Stimulated activated effector memory CD8-positive, alpha-beta T cell treated with anti-CD3 and anti-CD28 coated beads, Interleukin-12 subunit alpha, Interleukin-12 subunit beta, amount 100 ng/mL, for 72 hours (primary cell): Measurements from ENCODE around the gene PRKCZ.
"Not testable (repeated sequence)": the region's sequence is repeated elsewhere in the genome, so short reads cannot be mapped to it uniquely, and the experiment has no call there.

Experiments used
- ATAC-seq: fragments of 150-1000 bp; cut with Tn5 transposase; 2 replicates; pipeline ENCODE4 v1.10.0; 2021
- DNase-seq, 2 donors: peaks; one replicate each; pipeline ENCODE4 v3.0.0; 2021 to 2022; ENCODE audit warnings: low spot score in 2 of 2
- H3K27ac Mint-ChIP-seq: one replicate; pipeline ENCODE4 v1.8.0; 2022; ENCODE audit warnings: mild to moderate bottlenecking, mixed read lengths
- H3K36me3 Mint-ChIP-seq: one replicate; pipeline ENCODE4 v1.8.0; 2022; ENCODE audit warnings: mild to moderate bottlenecking, mixed read lengths
- H3K4me1 Mint-ChIP-seq: one replicate; pipeline ENCODE4 v1.8.0; 2022; ENCODE audit warnings: mixed read lengths
- H3K4me3 Mint-ChIP-seq: one replicate; pipeline ENCODE4 v1.8.0; 2022; ENCODE audit warnings: mild to moderate bottlenecking, mixed read lengths
- H3K9me3 Mint-ChIP-seq: one replicate; pipeline ENCODE4 v1.8.0; 2022; ENCODE audit warnings: mixed read lengths

The PRKCZ gene

GRCh38 chr1:2094269-2095158 is 44.3 kb downstream of the PRKCZ start:
- not testable (repeated sequence) for ATAC-seq, H3K4me3 Mint-ChIP-seq

GRCh38 chr1:2095394-2095793 is 45.2 kb downstream of the PRKCZ start:
- DNase-seq = no peak
- peaks cover 16% of the 10 kb centered on the region for H3K4me1 Mint-ChIP-seq
- peak overlapping the region; percentile 43 for H3K27ac Mint-ChIP-seq
- peaks cover 4% of the 10 kb centered on the region for H3K9me3 Mint-ChIP-seq
- no peak overlapping the region for H3K4me3 Mint-ChIP-seq
- peaks cover 7% of the 10 kb centered on the region for H3K36me3 Mint-ChIP-seq
- ATAC-seq = no peak

More at GRCh38 chr1:2094269-2095158, 44.3 kb downstream of the PRKCZ start:
- not testable (repeated sequence) for H3K9me3 Mint-ChIP-seq, H3K36me3 Mint-ChIP-seq, DNase-seq
- Mint-ChIP-seq H3K4me1 (peaks cover 16% of the 10 kb centered on the region), H3K27ac (peak overlapping the region; percentile 43)

GRCh38 chr1:2095981-2096736 is 45.9 kb downstream of the PRKCZ start:
- Mint-ChIP-seq H3K36me3 (peaks cover 7% of the 10 kb centered on the region), H3K27ac (no peak overlapping the region), H3K9me3 (peaks cover 4% of the 10 kb centered on the region), H3K4me1 (peaks cover 16% of the 10 kb centered on the region), H3K4me3 (no peak overlapping the region)
- no peak for DNase-seq
- no peak for ATAC-seq

- Mint-ChIP-seq H3K9me3 (peaks cover 4% of the 10 kb centered on the region), H3K36me3 (peaks cover 7% of the 10 kb centered on the region), H3K4me3 (no peak overlapping the region), H3K27ac (no peak overlapping the region), H3K4me1 (peaks cover 10% of the 10 kb centered on the region)
- ATAC-seq = no peak
- DNase-seq = no peak
Measured at GRCh38 chr1:2097386-2098300, 47.4 kb downstream of the PRKCZ start.

- no peak for DNase-seq
- Mint-ChIP-seq H3K9me3 (peaks cover 4% of the 10 kb centered on the region), H3K27ac (no peak overlapping the region), H3K4me1 (peaks cover 10% of the 10 kb centered on the region), H3K36me3 (peaks cover 7% of the 10 kb centered on the region), H3K4me3 (no peak overlapping the region)
- ATAC-seq = no peak
Measured at GRCh38 chr1:2098301-2098698, 48.1 kb downstream of the PRKCZ start.

GRCh38 chr1:2098839-2099785 is 48.9 kb downstream of the PRKCZ start:
- H3K4me1 Mint-ChIP-seq = peaks cover 10% of the 10 kb centered on the region
- H3K36me3 Mint-ChIP-seq = peaks cover 7% of the 10 kb centered on the region
- H3K4me3 Mint-ChIP-seq = no peak overlapping the region
- DNase-seq (no peak), ATAC-seq (no peak)
- H3K9me3 Mint-ChIP-seq = peaks cover 4% of the 10 kb centered on the region
- no peak overlapping the region for H3K27ac Mint-ChIP-seq

- Mint-ChIP-seq H3K9me3 (peaks cover 4% of the 10 kb centered on the region), H3K4me3 (no peak overlapping the region), H3K36me3 (no peaks in the 10 kb centered on the region), H3K27ac (peak overlapping the region; percentile 56), H3K4me1 (peaks cover 6% of the 10 kb centered on the region)
- DNase-seq = no peak
- ATAC-seq = peak; percentile 11
Measured at GRCh38 chr1:2099886-2100779, 49.9 kb downstream of the PRKCZ start.

- H3K4me1 Mint-ChIP-seq = peaks cover 6% of the 10 kb centered on the region
- ATAC-seq = no peak
- H3K27ac Mint-ChIP-seq = peak overlapping the region; percentile 56
- DNase-seq = no peak
- H3K4me3 Mint-ChIP-seq = no peak overlapping the region
- H3K9me3 Mint-ChIP-seq = peaks cover 4% of the 10 kb centered on the region
- H3K36me3 Mint-ChIP-seq = no peaks in the 10 kb centered on the region
Measured at GRCh38 chr1:2100780-2101108, 50.5 kb downstream of the PRKCZ start.

- H3K4me3 Mint-ChIP-seq = no peak overlapping the region
- no peak overlapping the region for H3K27ac Mint-ChIP-seq
- no peaks in the 10 kb centered on the region for H3K36me3 Mint-ChIP-seq
Measured at GRCh38 chr1:2101531-2101930, 51.3 kb downstream of the PRKCZ start.

GRCh38 chr1:2101946-2102345 is 51.7 kb downstream of the PRKCZ start:
- ATAC-seq = no peak
- DNase-seq = no peak
- H3K4me3 Mint-ChIP-seq = no peak overlapping the region
- no peak overlapping the region for H3K27ac Mint-ChIP-seq
- peaks cover 6% of the 10 kb centered on the region for H3K4me1 Mint-ChIP-seq
- H3K9me3 Mint-ChIP-seq = peaks cover 4% of the 10 kb centered on the region
- H3K36me3 Mint-ChIP-seq = no peaks in the 10 kb centered on the region

More at GRCh38 chr1:2101531-2101930, 51.3 kb downstream of the PRKCZ start:
- DNase-seq (no peak), ATAC-seq (no peak)
- Mint-ChIP-seq H3K9me3 (peaks cover 4% of the 10 kb centered on the region), H3K4me1 (peaks cover 6% of the 10 kb centered on the region)

GRCh38 chr1:2102753-2103152 is 52.5 kb downstream of the PRKCZ start:
- peaks cover 2% of the 10 kb centered on the region for H3K9me3 Mint-ChIP-seq
- H3K27ac Mint-ChIP-seq = no peak overlapping the region
- DNase-seq = no peak

GRCh38 chr1:2103266-2103900 is 53.2 kb downstream of the PRKCZ start:
- H3K27ac Mint-ChIP-seq = no peak overlapping the region
- no peaks in the 10 kb centered on the region for H3K9me3 Mint-ChIP-seq

More at GRCh38 chr1:2102753-2103152, 52.5 kb downstream of the PRKCZ start:
- Mint-ChIP-seq H3K4me3 (no peak overlapping the region), H3K36me3 (no peaks in the 10 kb centered on the region), H3K4me1 (peaks cover 5% of the 10 kb centered on the region)
- no peak for ATAC-seq

More at GRCh38 chr1:2103266-2103900, 53.2 kb downstream of the PRKCZ start:
- H3K4me1 Mint-ChIP-seq = no peaks in the 10 kb centered on the region
- no peak overlapping the region for H3K4me3 Mint-ChIP-seq
- no peaks in the 10 kb centered on the region for H3K36me3 Mint-ChIP-seq
- ATAC-seq (no peak), DNase-seq (no peak)
